Measurements from ENCODE around the gene ANKRD13C.
"Not testable (repeated sequence)": the region's sequence is repeated elsewhere in the genome, so short reads cannot be mapped to it uniquely, and the experiment has no call there.

GRCh38 chr1:70367397-70367796 is 12.9 kb upstream of the ANKRD13C start:
- not testable (repeated sequence) for TF ChIP-seq USF2, NFE2L2, POLR2A, SMC3 (IDR thresholded peaks at IDR 0.05; ENCODE audit: low read depth, low read length)
- TF ChIP-seq, protein P1, sequence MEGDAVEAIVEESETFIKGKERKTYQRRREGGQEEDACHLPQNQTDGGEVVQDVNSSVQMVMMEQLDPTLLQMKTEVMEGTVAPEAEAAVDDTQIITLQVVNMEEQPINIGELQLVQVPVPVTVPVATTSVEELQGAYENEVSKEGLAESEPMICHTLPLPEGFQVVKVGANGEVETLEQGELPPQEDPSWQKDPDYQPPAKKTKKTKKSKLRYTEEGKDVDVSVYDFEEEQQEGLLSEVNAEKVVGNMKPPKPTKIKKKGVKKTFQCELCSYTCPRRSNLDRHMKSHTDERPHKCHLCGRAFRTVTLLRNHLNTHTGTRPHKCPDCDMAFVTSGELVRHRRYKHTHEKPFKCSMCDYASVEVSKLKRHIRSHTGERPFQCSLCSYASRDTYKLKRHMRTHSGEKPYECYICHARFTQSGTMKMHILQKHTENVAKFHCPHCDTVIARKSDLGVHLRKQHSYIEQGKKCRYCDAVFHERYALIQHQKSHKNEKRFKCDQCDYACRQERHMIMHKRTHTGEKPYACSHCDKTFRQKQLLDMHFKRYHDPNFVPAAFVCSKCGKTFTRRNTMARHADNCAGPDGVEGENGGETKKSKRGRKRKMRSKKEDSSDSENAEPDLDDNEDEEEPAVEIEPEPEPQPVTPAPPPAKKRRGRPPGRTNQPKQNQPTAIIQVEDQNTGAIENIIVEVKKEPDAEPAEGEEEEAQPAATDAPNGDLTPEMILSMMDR (conservative IDR thresholded peaks at IDR 0.05; ENCODE audit: low read depth, low read length), result not testable (repeated sequence)
